Left ventricle myocardium inferior (tissue), 1 donor: ENCODE measurements around the gene DNAH2. TPM values are rescaled to one million over a fixed set of nuclear protein-coding genes. Genes with fewer than 3 reads are reported as not detected.

Experiments used
- DNase-seq: peaks from one replicate; pipeline ENCODE4 v3.0.0-alpha.2; 2020
- H3K27ac ChIP-seq: fragments of 200-600 bp; replicated peaks from 2 replicates; pipeline ENCODE4 v1.8.0; 2021
- H3K27me3 ChIP-seq: fragments of 200-600 bp; 2 replicates; pipeline ENCODE4 v1.8.0; 2021; ENCODE audit warnings: low read depth
- H3K36me3 ChIP-seq: fragments of 200-600 bp; 2 replicates; pipeline ENCODE4 v1.8.0; 2021
- H3K4me1 ChIP-seq: fragments of 200-600 bp; 2 replicates; pipeline ENCODE4 v1.8.0; 2021
- H3K4me3 ChIP-seq: fragments of 200-600 bp; 2 replicates; pipeline ENCODE4 v1.8.0; 2021; ENCODE audit warnings: mild to moderate bottlenecking, moderate library complexity
- H3K9me3 ChIP-seq: fragments of 200-600 bp; replicated peaks from 2 replicates; pipeline ENCODE4 v1.8.0; 2021
- CTCF ChIP-seq: fragments of 200-600 bp; IDR thresholded peaks from 2 replicates; pipeline ENCODE4 v1.8.0; 2021; ENCODE audit warnings: antibody characterized with exemption, mild to moderate bottlenecking, borderline replicate concordance
- intact Hi-C: fragments of 100-400 bp; cut with micrococcal nuclease; formaldehyde crosslinking; loops from one replicate; pipeline ENCODE4 v1.11.0; 2022
- total RNA-seq: library from RNA; stranded (reverse); fragmentation: NEBNext Ultra II Directional; extraction: Animal tissue kit (Norgen Biotek cat#: 25700); gene quantifications from one replicate; pipeline ENCODE4 v1.2.1, GENCODE V29; 2021
- donor health status: DM: no; HTN: yes; CAD: no; lungs with severe emphysema.

Gene DNAH2
- total RNA-seq, 1 donor from 2014 or later, result 0.33 TPM

DNA sequence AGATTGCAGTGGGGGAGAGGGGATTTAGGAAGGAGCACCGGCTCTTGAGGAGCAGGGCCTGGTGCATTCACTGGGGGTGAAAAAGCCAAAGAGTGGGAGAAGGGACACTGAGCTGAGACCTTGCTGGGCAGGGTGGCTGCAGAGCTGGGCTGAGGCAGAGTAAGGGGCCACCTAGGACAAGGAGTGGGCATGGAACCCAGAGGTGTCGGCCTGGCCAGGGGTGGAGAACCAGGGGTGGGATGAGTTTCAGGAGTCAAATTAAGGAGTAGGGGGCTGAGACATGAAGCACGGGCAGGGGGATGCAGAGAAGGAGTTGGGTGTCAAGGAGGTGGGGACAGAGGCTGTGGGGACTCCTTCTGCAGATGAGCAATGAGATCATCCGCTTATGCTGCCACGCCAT, 20.1 kb downstream of the DNAH2 start:
- Histone ChIP-seq H3K36me3 (no peaks in the 10 kb centered on the region), H3K27ac (no peak overlapping the region), H3K4me3 (no peak overlapping the region), H3K4me1 (no peaks in the 10 kb centered on the region), H3K9me3 (no peaks in the 10 kb centered on the region), H3K27me3 (peaks cover 51% of the 10 kb centered on the region)
- intact Hi-C loops, result no loop called here
- DNase-seq, result no peak
- TF ChIP-seq CTCF, result no peak

GRCh38 chr17:7739746-7740145, 22.2 kb downstream of the DNAH2 start:
- Histone ChIP-seq H3K27me3 (peaks cover 55% of the 10 kb centered on the region), H3K4me1 (no peaks in the 10 kb centered on the region), H3K4me3 (no peak overlapping the region), H3K9me3 (no peaks in the 10 kb centered on the region), H3K27ac (no peak overlapping the region), H3K36me3 (no peaks in the 10 kb centered on the region)
- DNase-seq, result no peak
- no peak for TF ChIP-seq CTCF
- intact Hi-C loops, result loop anchor here (10.0 kb wide), 1 partner anchor 255 kb away; no protein-coding TSS in a partner anchor

- Histone ChIP-seq H3K36me3 (no peaks in the 10 kb centered on the region), H3K27me3 (peaks cover 48% of the 10 kb centered on the region), H3K9me3 (no peaks in the 10 kb centered on the region), H3K4me1 (no peaks in the 10 kb centered on the region), H3K27ac (no peak overlapping the region), H3K4me3 (peak overlapping the region; percentile 34)
- TF ChIP-seq CTCF, result no peak
- intact Hi-C loops, result loop anchor here (10.0 kb wide), 1 partner anchor 254 kb away; no protein-coding TSS in a partner anchor
- DNase-seq, result peak; percentile 23
Observed at GRCh38 chr17:7740481-7741001, 23.0 kb downstream of the DNAH2 start.

- intact Hi-C loops, result loop anchor here (10.0 kb wide), 1 partner anchor 252 kb away; no protein-coding TSS in a partner anchor
- peaks cover 1% of the 10 kb centered on the region for H3K4me1 ChIP-seq
- no peak overlapping the region for H3K27ac ChIP-seq
- H3K9me3 ChIP-seq, result no peaks in the 10 kb centered on the region
- TF ChIP-seq CTCF, result no peak
- no peaks in the 10 kb centered on the region for H3K36me3 ChIP-seq
- no peak overlapping the region for H3K4me3 ChIP-seq
- DNase-seq, result no peak
- peaks cover 37% of the 10 kb centered on the region for H3K27me3 ChIP-seq
Observed at GRCh38 chr17:7742729-7743128, 25.2 kb downstream of the DNAH2 start.

GRCh38 chr17:7744416-7744815, 26.9 kb downstream of the DNAH2 start:
- Histone ChIP-seq H3K27me3 (peaks cover 33% of the 10 kb centered on the region), H3K36me3 (no peaks in the 10 kb centered on the region), H3K4me3 (no peak overlapping the region), H3K4me1 (peaks cover 10% of the 10 kb centered on the region), H3K9me3 (no peaks in the 10 kb centered on the region), H3K27ac (no peak overlapping the region)
- no peak for TF ChIP-seq CTCF
- DNase-seq, result no peak
- intact Hi-C loops, result loop anchor here (10.0 kb wide), 1 partner anchor 250 kb away; no protein-coding TSS in a partner anchor
